Panc1 (cell line): ENCODE measurements around the gene QARS1. TPM values are rescaled to one million over a fixed set of nuclear protein-coding genes. Genes with fewer than 3 reads are reported as not detected.

ENCODE experiments used
- ATAC-seq: fragments of 200-7000 bp; cut with Tn5 transposase; 2 replicates; pipeline ENCODE4 v1.9.1; 2020; ENCODE audit warnings: mild to moderate bottlenecking, moderate library complexity
- BruUV-seq: library from RNA; stranded (reverse); fragments of 400-500 nt; replicated peaks from 2 replicates; lab custom pipeline; 2021; lab: Mats Ljungman, UMichigan
- CTCF ChIA-PET: fragments of 300-600 bp; sonication (Branson Sonifier 250); formaldehyde crosslinking; loops from one replicate; lab custom pipeline; 2022; ENCODE audit warnings: antibody characterized with exemption; lab: Charles Lee
- POLR2A ChIA-PET: fragments of 300-600 bp; sonication (Branson Sonifier 250); formaldehyde crosslinking; loops from one replicate; lab custom pipeline; 2022; ENCODE audit warnings: antibody characterized with exemption; lab: Charles Lee
- DNase-seq: peaks from one replicate; pipeline ENCODE4 v3.0.0-alpha.2; 2010; ENCODE audit warnings: low read depth, low spot score
- H3K27ac ChIP-seq: 2 replicates; pipeline ENCODE4 v1.5.1; 2011; ENCODE audit warnings: mild to moderate bottlenecking, low read length, inconsistent platforms
- H3K27me3 ChIP-seq: fragments of 200-500 bp; sonication (Bioruptor generic); 2 replicates; pipeline ENCODE4 v1.6.0; 2014; ENCODE audit warnings: low read length, inconsistent platforms; ENCODE audit not compliant: control insufficient read depth, insufficient read depth
- H3K36me3 ChIP-seq: fragments of 200-500 bp; sonication (Bioruptor generic); 2 replicates; pipeline ENCODE4 v1.5.1; 2014; ENCODE audit warnings: inconsistent platforms, mild to moderate bottlenecking, low read length, moderate library complexity; ENCODE audit not compliant: control insufficient read depth, insufficient read depth
- H3K4me1 ChIP-seq: 2 replicates; pipeline ENCODE4 v1.5.1; 2011; ENCODE audit warnings: inconsistent platforms, mild to moderate bottlenecking, low read length, moderate library complexity; ENCODE audit not compliant: control insufficient read depth, insufficient read depth
- H3K4me3 ChIP-seq, 2 experiments: 2 replicates each; pipeline ENCODE4 v1.5.1; 2011 to 2012; ENCODE audit warnings: low read depth in 2 of 2, low read length in 2 of 2, mild to moderate bottlenecking in 2 of 2, inconsistent platforms in 1 of 2, moderate library complexity in 1 of 2
- H3K9me3 ChIP-seq: fragments of 200-500 bp; sonication (Bioruptor generic); 2 replicates; pipeline ENCODE4 v1.5.1; 2014; ENCODE audit warnings: low read depth, mild to moderate bottlenecking, inconsistent platforms, low read length, moderate library complexity; ENCODE audit not compliant: control insufficient read depth, insufficient read depth
- CTCF ChIP-seq: fragments of 450-650 bp; IDR thresholded peaks from 2 replicates; pipeline ENCODE4 v1.5.1; 2017; ENCODE audit warnings: mild to moderate bottlenecking
- POLR2AphosphoS5 ChIP-seq: IDR thresholded peaks from 2 replicates; pipeline ENCODE4 v1.6.1; 2012; ENCODE audit warnings: mild to moderate bottlenecking, low read depth, low read length, moderate library complexity
- REST ChIP-seq, 2 experiments: IDR thresholded peaks; 2 replicates each; pipeline ENCODE4 v1.6.1; 2011 to 2012; ENCODE audit warnings: low read depth in 2 of 2, control low read depth in 1 of 2, low read length in 1 of 2, mild to moderate bottlenecking in 1 of 2, moderate library complexity in 1 of 2; ENCODE audit not compliant: insufficient read depth in 1 of 2
- SIN3A ChIP-seq: IDR thresholded peaks from 2 replicates; pipeline ENCODE4 v1.6.1; 2012; ENCODE audit warnings: low read depth, mild to moderate bottlenecking, low read length, moderate library complexity, borderline replicate concordance; ENCODE audit not compliant: insufficient read depth
- TCF7L2 ChIP-seq: IDR thresholded peaks from 2 replicates; pipeline ENCODE4 v1.6.1; 2011; ENCODE audit warnings: mild to moderate bottlenecking, low read depth, low read length, inconsistent platforms
- in situ Hi-C: cut with HindIII; loops from 2 replicates; pipeline ENCODE4 v1.10.0; 2016; ENCODE audit warnings: low sequenced_read_pairs, low pct_unique_long_range_greater_than_20kb
- intact Hi-C: fragments of 100-400 bp; cut with micrococcal nuclease; formaldehyde crosslinking; loops from one replicate; pipeline ENCODE4 v1.10.0; 2022; ENCODE audit not compliant: unreplicated experiment
- total RNA-seq: library from RNA; stranded (reverse); gene quantifications from one replicate; pipeline ENCODE4 v1.2.1, GENCODE V29; 2021; ENCODE audit not compliant: unreplicated experiment

The QARS1 gene
- total RNA-seq, 1 experiment from 2014 or later, result 186 TPM

GRCh38 chr3:49123687-49124086, 19.1 kb upstream of the QARS1 start:
- no peak for DNase-seq
- no peaks in the 10 kb centered on the region; the same call in 1 of the 2 replicates for H3K36me3 ChIP-seq
- no peaks in the 10 kb centered on the region for H3K9me3 ChIP-seq
- ChIA-PET CTCF (no interaction called here), POLR2A (no interaction called here)
- no peak overlapping the region for H3K4me3 ChIP-seq
- intact Hi-C loops (no loop called here), in situ Hi-C loops (no loop called here)
- no peaks in the 10 kb centered on the region for H3K27me3 ChIP-seq
- TF ChIP-seq CTCF, result no peak
- TF ChIP-seq SIN3A, result no peak
- TF ChIP-seq REST (IDR thresholded peaks at IDR 0.05; ENCODE audit: insufficient read depth in 1 of 2, low read depth in 2 of 2, low read length in 1 of 2), result no peak
- TF ChIP-seq POLR2AphosphoS5, result no peak
- no peak for TF ChIP-seq TCF7L2
- BruUV-seq, result no TSS peak
- no peak for ATAC-seq
- H3K4me1 ChIP-seq, result peaks cover 8% of the 10 kb centered on the region
- no peak overlapping the region for H3K27ac ChIP-seq

DNA sequence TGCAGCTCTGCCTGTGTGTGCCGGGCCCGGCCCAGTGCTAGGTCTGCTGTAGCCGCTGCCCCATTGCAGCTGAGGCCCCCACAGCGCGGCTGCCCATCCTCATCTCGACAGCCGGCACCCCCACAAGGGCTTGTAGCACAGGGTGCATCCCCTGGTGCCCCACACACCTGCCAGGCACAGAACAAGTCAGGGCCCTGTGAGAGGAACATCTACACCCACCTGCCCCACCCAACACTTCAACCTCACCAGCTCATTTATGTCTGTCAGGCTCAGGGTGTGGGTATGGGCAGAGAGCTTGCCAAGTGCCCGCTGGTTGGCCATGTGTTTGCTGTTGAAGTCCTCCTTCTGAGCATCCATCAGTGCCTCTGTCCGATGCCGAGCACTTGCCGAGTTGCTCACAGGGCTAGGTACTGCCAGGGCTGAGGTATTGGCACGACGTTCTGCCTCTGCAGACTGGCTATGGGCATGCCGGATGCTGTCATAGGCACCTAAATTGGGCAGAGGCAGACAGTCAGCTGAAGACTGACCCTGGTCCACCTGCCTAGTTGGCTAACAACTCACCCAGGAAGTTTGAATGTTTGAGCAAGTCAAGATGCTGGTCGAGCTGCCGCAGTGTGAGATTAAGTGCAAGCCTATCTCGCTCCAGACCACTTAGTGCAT, 18.5 kb upstream of the QARS1 start:
- ATAC-seq, result no peak
- no TSS peak for BruUV-seq
- H3K4me1 ChIP-seq, result peaks cover 8% of the 10 kb centered on the region
- H3K36me3 ChIP-seq, result no peaks in the 10 kb centered on the region; the same call in 1 of the 2 replicates
- POLR2A ChIA-PET, result no interaction called here
- in situ Hi-C loops, result no loop called here
- CTCF ChIA-PET, result no interaction called here
- DNase-seq, result no peak
- H3K27ac ChIP-seq, result no peak overlapping the region
- no peaks in the 10 kb centered on the region for H3K9me3 ChIP-seq
- H3K4me3 ChIP-seq, result no peak overlapping the region
- H3K27me3 ChIP-seq, result no peaks in the 10 kb centered on the region
- intact Hi-C loops, result no loop called here
- TF ChIP-seq TCF7L2 (no peak), SIN3A (no peak), POLR2AphosphoS5 (no peak), REST (IDR thresholded peaks at IDR 0.05; ENCODE audit: insufficient read depth in 1 of 2, low read depth in 2 of 2, low read length in 1 of 2) (no peak), CTCF (no peak)
